ENCODE measurements around the gene CDKN2AIP. TPM values are rescaled to one million over a fixed set of nuclear protein-coding genes. Genes with fewer than 3 reads are reported as not detected.

Gene CDKN2AIP
- total RNA-seq, 4 donors from 2014 or later: 19.4 to 21.8 (median 20.5) TPM

DNA sequence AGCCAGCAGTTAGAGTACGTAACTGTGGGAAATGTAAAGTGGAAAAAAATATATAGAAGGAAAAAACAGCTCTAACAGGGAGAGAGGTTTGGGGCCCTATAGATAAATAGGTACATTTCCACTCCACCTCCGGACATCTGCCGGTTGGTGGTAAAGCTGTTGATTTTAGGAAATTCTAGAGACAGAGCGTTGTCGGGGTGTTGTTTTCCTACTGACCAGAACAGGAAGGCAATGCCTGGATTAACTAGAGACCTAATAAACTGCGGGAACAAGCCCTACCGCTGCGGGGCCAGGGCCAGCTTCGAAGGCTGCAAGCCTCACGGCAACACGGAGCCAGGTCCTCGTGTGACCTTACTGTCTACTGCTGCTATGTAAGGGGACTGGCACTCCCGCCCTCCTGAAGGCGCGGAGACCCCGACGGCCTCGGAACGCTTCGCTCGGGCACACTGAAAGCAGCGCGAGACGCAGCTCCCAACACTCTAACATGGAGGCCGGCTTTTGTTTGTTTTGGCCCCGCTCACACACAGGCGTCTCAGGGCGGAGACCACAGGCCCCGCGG lies 702 bp upstream of the CDKN2AIP start:
- peak; percentile 92 for DNase-seq (ENCODE audit: extremely low spot score)
- peak overlapping the region; percentile 70 to 97 (median 95) for H3K4me3 ChIP-seq
- peaks cover 31 to 50% (median 47%) of the 10 kb centered on the region in 4 donors for H3K4me1 ChIP-seq
- intact Hi-C loops (cut with DNase I): loop anchor here (2.0 to 10.0 kb wide), 2 partner anchors 61 to 541 kb away; partner anchors contain the start of gene ING2
- no peak for TF ChIP-seq POLR2AphosphoS5 (IDR thresholded peaks at IDR 0.05)
- no peak for TF ChIP-seq POLR2A (IDR thresholded peaks at IDR 0.05; ENCODE audit: low read depth)
- no peak for TF ChIP-seq EP300 (IDR thresholded peaks at IDR 0.05)
- TF ChIP-seq, protein P1, sequence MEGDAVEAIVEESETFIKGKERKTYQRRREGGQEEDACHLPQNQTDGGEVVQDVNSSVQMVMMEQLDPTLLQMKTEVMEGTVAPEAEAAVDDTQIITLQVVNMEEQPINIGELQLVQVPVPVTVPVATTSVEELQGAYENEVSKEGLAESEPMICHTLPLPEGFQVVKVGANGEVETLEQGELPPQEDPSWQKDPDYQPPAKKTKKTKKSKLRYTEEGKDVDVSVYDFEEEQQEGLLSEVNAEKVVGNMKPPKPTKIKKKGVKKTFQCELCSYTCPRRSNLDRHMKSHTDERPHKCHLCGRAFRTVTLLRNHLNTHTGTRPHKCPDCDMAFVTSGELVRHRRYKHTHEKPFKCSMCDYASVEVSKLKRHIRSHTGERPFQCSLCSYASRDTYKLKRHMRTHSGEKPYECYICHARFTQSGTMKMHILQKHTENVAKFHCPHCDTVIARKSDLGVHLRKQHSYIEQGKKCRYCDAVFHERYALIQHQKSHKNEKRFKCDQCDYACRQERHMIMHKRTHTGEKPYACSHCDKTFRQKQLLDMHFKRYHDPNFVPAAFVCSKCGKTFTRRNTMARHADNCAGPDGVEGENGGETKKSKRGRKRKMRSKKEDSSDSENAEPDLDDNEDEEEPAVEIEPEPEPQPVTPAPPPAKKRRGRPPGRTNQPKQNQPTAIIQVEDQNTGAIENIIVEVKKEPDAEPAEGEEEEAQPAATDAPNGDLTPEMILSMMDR (IDR thresholded peaks at IDR 0.05): no peak
- peaks cover 14 to 26% (median 17%) of the 10 kb centered on the region in 4 donors for H3K36me3 ChIP-seq
- H3K9me3 ChIP-seq: no peaks in the 10 kb centered on the region
- no peaks in the 10 kb centered on the region for H3K27me3 ChIP-seq
- peak overlapping the region; percentile 93 to 99 (median 96) for H3K27ac ChIP-seq (replicated peaks in 1 of 4)
- 2% methylated on average over 12 of the region's 30 CpGs for WGBS

DNA sequence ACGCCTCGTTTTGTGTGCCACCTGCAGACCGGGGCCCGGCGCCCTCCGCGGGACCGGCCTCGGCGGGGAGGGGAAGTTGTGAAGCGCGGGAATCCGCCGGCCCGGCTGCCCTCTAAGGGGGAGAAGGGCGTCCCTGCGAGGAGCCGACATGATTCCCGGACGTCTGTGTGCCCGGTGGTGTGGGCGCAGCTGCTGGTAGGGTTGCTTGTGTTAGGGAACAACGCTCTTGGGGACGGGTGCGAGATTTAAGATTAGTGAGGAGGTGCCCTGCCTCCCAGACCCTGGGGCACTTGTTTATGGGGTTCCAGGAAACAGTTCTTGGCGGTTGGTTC lies 627 bp downstream of the CDKN2AIP start:
- Histone ChIP-seq H3K9me3 (no peaks in the 10 kb centered on the region), H3K4me1 (peaks cover 32 to 61% (median 58%) of the 10 kb centered on the region in 4 donors), H3K4me3 (peak overlapping the region; percentile 70 to 97 (median 95)), H3K27me3 (no peaks in the 10 kb centered on the region), H3K36me3 (peaks cover 14 to 34% (median 20%) of the 10 kb centered on the region in 4 donors), H3K27ac (replicated peaks in 1 of 4) (peak overlapping the region; percentile 93 to 99 (median 96))
- no peak for DNase-seq (ENCODE audit: extremely low spot score)
- no peak for TF ChIP-seq POLR2AphosphoS5 (IDR thresholded peaks at IDR 0.05)
- no peak for TF ChIP-seq POLR2A (IDR thresholded peaks at IDR 0.05; ENCODE audit: low read depth)
- no peak for TF ChIP-seq EP300 (IDR thresholded peaks at IDR 0.05)
- TF ChIP-seq, protein P1 (IDR thresholded peaks at IDR 0.05): no peak
- intact Hi-C loops (cut with DNase I): loop anchor here (2.0 to 10.0 kb wide), 2 partner anchors 60 to 540 kb away; partner anchors contain the start of gene ING2
- WGBS: 0% methylated on average over 10 of the region's 26 CpGs

DNA sequence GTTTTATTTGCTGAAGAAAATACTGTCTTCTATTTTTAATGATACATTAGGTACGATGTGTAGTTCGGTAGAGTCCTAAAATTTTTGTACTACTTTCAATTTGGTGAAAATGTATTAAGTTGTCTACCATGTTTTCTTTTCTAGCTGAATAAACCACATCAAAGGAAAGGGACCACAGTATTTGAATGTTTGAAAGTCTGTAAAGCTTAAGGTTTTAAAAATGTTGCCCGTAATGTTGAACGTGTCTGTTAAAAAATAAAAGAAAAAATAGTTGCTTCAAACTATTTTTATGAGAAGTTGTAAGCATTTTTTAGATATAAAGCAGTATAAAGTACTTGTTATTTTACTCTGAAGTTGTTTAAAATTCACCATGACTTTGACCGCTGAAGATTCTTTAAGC lies 3.2 kb downstream of the CDKN2AIP start:
- TF ChIP-seq, protein P1 (IDR thresholded peaks at IDR 0.05): no peak
- TF ChIP-seq POLR2AphosphoS5 (IDR thresholded peaks at IDR 0.05): no peak
- intact Hi-C loops (cut with DNase I): loop anchor here (10.0 kb wide), 1 partner anchor 537 kb away; no protein-coding TSS in a partner anchor
- H3K4me3 ChIP-seq: no peak overlapping the region
- H3K36me3 ChIP-seq: peaks cover 14 to 58% (median 35%) of the 10 kb centered on the region in 4 donors
- H3K9me3 ChIP-seq: no peaks in the 10 kb centered on the region
- no peaks in the 10 kb centered on the region for H3K27me3 ChIP-seq
- peaks cover 32 to 58% (median 56%) of the 10 kb centered on the region in 4 donors for H3K4me1 ChIP-seq
- no peak overlapping the region for H3K27ac ChIP-seq (replicated peaks in 1 of 4)
- DNase-seq (ENCODE audit: extremely low spot score): no peak
- 93% methylated on average over 5 of the region's 5 CpGs for WGBS

DNA sequence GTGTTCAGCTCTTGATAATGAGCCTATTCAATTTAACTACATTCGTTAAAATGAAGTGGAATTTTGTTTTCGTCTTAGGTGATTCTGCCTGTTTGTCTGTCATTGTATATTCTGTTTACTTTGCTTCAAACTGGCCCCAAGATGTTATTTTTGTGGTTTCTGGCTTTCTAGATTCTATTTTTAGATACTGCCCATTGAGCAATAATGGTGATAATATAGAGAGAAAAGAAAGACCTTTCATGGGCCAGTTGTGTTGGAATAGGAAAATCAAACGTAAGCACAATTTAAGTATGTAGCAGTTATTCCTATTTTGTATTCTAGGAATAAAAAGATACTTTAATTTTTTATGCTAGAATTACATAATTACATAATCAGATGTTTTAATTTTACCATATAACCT lies 4.0 kb downstream of the CDKN2AIP start:
- no peak for DNase-seq (ENCODE audit: extremely low spot score)
- Histone ChIP-seq H3K9me3 (no peaks in the 10 kb centered on the region), H3K27me3 (no peaks in the 10 kb centered on the region), H3K4me1 (peaks cover 25 to 51% (median 49%) of the 10 kb centered on the region in 4 donors), H3K27ac (replicated peaks in 1 of 4) (no peak overlapping the region), H3K4me3 (no peak overlapping the region), H3K36me3 (peaks cover 14 to 66% (median 37%) of the 10 kb centered on the region in 4 donors)
- TF ChIP-seq POLR2AphosphoS5 (IDR thresholded peaks at IDR 0.05): no peak
- no peak for TF ChIP-seq EP300 (IDR thresholded peaks at IDR 0.05)
- TF ChIP-seq, protein P1 (IDR thresholded peaks at IDR 0.05): no peak
- WGBS: 80% methylated on average over 3 of the region's 3 CpGs
- intact Hi-C loops (cut with DNase I): loop anchor here (10.0 kb wide), 1 partner anchor 536 kb away; no protein-coding TSS in a partner anchor
